GM12878 (cell line): Measurements from ENCODE around the gene HMGXB3. TPM values are rescaled to one million over a fixed set of nuclear protein-coding genes. Genes with fewer than 3 reads are reported as not detected.
A peak's percentile ranks its signal among the peaks of the same experiment; 100 is the strongest.

Experiments used
- ATAC-seq: fragments of 200-7000 bp; cut with Tn5 transposase; 3 replicates; pipeline ENCODE4 v1.9.1; 2020; ENCODE audit warnings: mild to moderate bottlenecking, moderate library complexity
- BruUV-seq: library from RNA; stranded (reverse); fragments of 400-500 nt; replicated peaks from 2 replicates; lab custom pipeline; 2021; lab: Mats Ljungman, UMichigan
- CTCF ChIA-PET: fragments of 300-600 bp; sonication (Branson Sonifier 250); formaldehyde crosslinking; extraction: SDS; loops from one replicate; lab custom pipeline; 2021; ENCODE audit warnings: inconsistent platforms; lab: Yijun Ruan, JAX
- POLR2A ChIA-PET: fragments of 350-600 bp; formaldehyde crosslinking; extraction: SDS; loops from one replicate; lab custom pipeline; 2021; ENCODE audit warnings: inconsistent platforms; lab: Charles Lee
- RAD21 ChIA-PET: fragments of 300-600 bp; sonication (Branson Sonifier 250); formaldehyde crosslinking; loops from one replicate; lab custom pipeline; 2023; ENCODE audit warnings: antibody characterized with exemption; ENCODE audit not compliant: unreplicated experiment; lab: Charles Lee
- SMC1A ChIA-PET: fragments of 300-600 bp; sonication (Branson Sonifier 250); formaldehyde crosslinking; loops from one replicate; lab custom pipeline; 2023; ENCODE audit not compliant: unreplicated experiment, uncharacterized antibody; lab: Charles Lee
- DNase-seq: peaks from one replicate; pipeline ENCODE4 v3.0.0-alpha.2; 2011; ENCODE audit warnings: low read depth, low spot score
- FAIRE-seq: peaks from 3 replicates; lab custom pipeline; 2011; peaks lifted over from hg19 to GRCh38; lab: Jason Lieb, UNC
- H2AFZ ChIP-seq: 2 replicates; pipeline ENCODE4 v1.6.0; 2011; ENCODE audit warnings: low read depth, low read length, control low read depth; ENCODE audit not compliant: control insufficient read depth
- H3K27ac ChIP-seq: 2 replicates; pipeline ENCODE4 v1.5.1; 2011; ENCODE audit warnings: control low read depth; ENCODE audit not compliant: control insufficient read depth, insufficient read depth
- H3K27me3 ChIP-seq, 2 experiments: replicated peaks in 1 of 2; 2 replicates each; pipeline versions ENCODE4 v1.6.0 to v1.6.1; 2011; ENCODE audit warnings: low read length in 1 of 2; ENCODE audit not compliant: control insufficient read depth in 2 of 2, insufficient read depth in 2 of 2
- H3K36me3 ChIP-seq, 2 experiments: 2 replicates each; pipeline ENCODE4 v1.5.1; 2011; ENCODE audit warnings: low read length in 1 of 2; ENCODE audit not compliant: control insufficient read depth in 2 of 2, insufficient read depth in 2 of 2
- H3K4me1 ChIP-seq: 2 replicates; pipeline ENCODE4 v1.6.1; 2011; ENCODE audit warnings: mild to moderate bottlenecking, low read length, moderate library complexity, mixed read lengths; ENCODE audit not compliant: control insufficient read depth, insufficient read depth
- H3K4me2 ChIP-seq: 2 replicates; pipeline ENCODE4 v1.6.0; 2011; ENCODE audit warnings: control low read depth; ENCODE audit not compliant: control insufficient read depth, insufficient read depth
- H3K4me3 ChIP-seq: fragments of 200-600 bp; sonication (generic); 2 replicates; pipeline ENCODE4 v1.5.1; 2016
- H3K79me2 ChIP-seq: 2 replicates; pipeline ENCODE4 v1.6.0; 2011; ENCODE audit warnings: low read length; ENCODE audit not compliant: control insufficient read depth, insufficient read depth
- H3K9ac ChIP-seq: 2 replicates; pipeline ENCODE4 v1.8.0; 2011; ENCODE audit warnings: low read length, control low read depth, mixed read lengths; ENCODE audit not compliant: control insufficient read depth, insufficient read depth
- H3K9me3 ChIP-seq: replicated peaks from 3 replicates; pipeline ENCODE4 v1.5.1; 2011; ENCODE audit warnings: mild to moderate bottlenecking, low read length; ENCODE audit not compliant: control insufficient read depth, insufficient read depth
- H4K20me1 ChIP-seq: 2 replicates; pipeline ENCODE4 v1.6.0; 2011; ENCODE audit not compliant: control insufficient read depth, insufficient read depth
- ATF7 ChIP-seq: fragments of 450-650 bp; IDR thresholded peaks from 2 replicates; pipeline ENCODE4 v1.6.1; 2016; ENCODE audit warnings: low read depth, mild to moderate bottlenecking
- CBFB ChIP-seq: IDR thresholded peaks from 2 replicates; pipeline ENCODE4 v1.6.1; 2016; ENCODE audit warnings: antibody characterized with exemption, low read depth
- EGR1 ChIP-seq, 2 experiments: IDR thresholded peaks; 1 replicate in 1 of 2; 2 replicates in 1 of 2; pipeline ENCODE4 v1.6.1; 2011 to 2012; ENCODE audit warnings: low read depth in 2 of 2, low read length in 2 of 2, borderline replicate concordance in 1 of 2, mild to moderate bottlenecking in 1 of 2, moderate library complexity in 1 of 2
- EP300 ChIP-seq, 2 experiments: fragments of 150-350 bp in 1 of 2; IDR thresholded peaks; 2 replicates each; pipeline ENCODE4 v1.6.1; 2011 to 2012; ENCODE audit warnings: low read depth in 2 of 2, low read length in 2 of 2, borderline replicate concordance in 1 of 2, improper control_type of control experiment in 1 of 2, inconsistent platforms in 1 of 2; ENCODE audit not compliant: control insufficient read depth in 1 of 2
- ESRRA ChIP-seq: IDR thresholded peaks from 2 replicates; pipeline ENCODE4 v1.6.1; 2012; ENCODE audit warnings: mild to moderate bottlenecking, low read length, improper control_type of control experiment
- HDAC2 ChIP-seq: fragments of 200-600 bp; sonication (generic); IDR thresholded peaks from 2 replicates; pipeline ENCODE4 v1.6.1; 2017
- HSF1 ChIP-seq: fragments of 150-350 bp; IDR thresholded peaks from 2 replicates; pipeline ENCODE4 v1.6.1; 2014; ENCODE audit warnings: mild to moderate bottlenecking, low read depth, low read length
- MXI1 ChIP-seq: fragments of 150-350 bp; IDR thresholded peaks from 2 replicates; pipeline ENCODE4 v1.6.1; 2011; ENCODE audit warnings: low read depth, mild to moderate bottlenecking, inconsistent platforms, low read length, improper control_type of control experiment
- PML ChIP-seq: IDR thresholded peaks from 2 replicates; pipeline ENCODE4 v1.6.1; 2012; ENCODE audit warnings: low read length, inconsistent platforms
- POLR2A ChIP-seq: IDR thresholded peaks from 2 replicates; pipeline ENCODE4 v1.6.1; 2011; ENCODE audit warnings: low read depth, mild to moderate bottlenecking, low read length
- POU2F2 ChIP-seq: IDR thresholded peaks from 3 replicates; pipeline ENCODE4 v1.6.1; 2011; ENCODE audit warnings: low read depth, mild to moderate bottlenecking, low read length, borderline replicate concordance
- RAD21 ChIP-seq: IDR thresholded peaks from 2 replicates; pipeline ENCODE4 v1.6.1; 2011; ENCODE audit warnings: mild to moderate bottlenecking, low read depth, low read length, moderate library complexity; ENCODE audit not compliant: insufficient read depth
- SIN3A ChIP-seq: IDR thresholded peaks from 2 replicates; pipeline ENCODE4 v1.6.1; 2012; ENCODE audit warnings: low read depth, low read length, improper control_type of control experiment
- SUZ12 ChIP-seq: fragments of 200-600 bp; sonication (generic); IDR thresholded peaks from one replicate; pipeline ENCODE4 v1.6.1; 2018; ENCODE audit warnings: antibody characterized with exemption, mild to moderate bottlenecking; ENCODE audit not compliant: unreplicated experiment
- TAF1 ChIP-seq: IDR thresholded peaks from 2 replicates; pipeline ENCODE4 v1.6.1; 2011; ENCODE audit warnings: mild to moderate bottlenecking, low read depth, low read length, borderline replicate concordance
- TCF7 ChIP-seq: IDR thresholded peaks from 2 replicates; pipeline ENCODE4 v1.6.1; 2014; ENCODE audit warnings: antibody characterized with exemption, borderline replicate concordance
- YBX1 ChIP-seq: fragments of 450-650 bp; IDR thresholded peaks from 2 replicates; pipeline ENCODE4 v1.6.1; 2016; ENCODE audit warnings: antibody characterized with exemption
- ZZZ3 ChIP-seq: IDR thresholded peaks from 2 replicates; pipeline ENCODE4 v1.6.1; 2011; ENCODE audit warnings: low read depth; ENCODE audit not compliant: control insufficient read depth, insufficient read length
- WGBS: methylation state at CpG from one replicate; pipeline ENCODE4 v1.1.6; 2016; ENCODE audit warnings: low lambda C conversion rate; ENCODE audit not compliant: insufficient replicate concordance, insufficient coverage; ENCODE audit errors: missing lambda C conversion rate; 5-methylcytosine and 5-hydroxymethylcytosine counted together
- in situ Hi-C: fragments of 300-500 bp; cut with MboI; formaldehyde crosslinking; loops from 9 replicates; pipeline ENCODE4 v1.14.3; 2018; ENCODE audit warnings: mixed read lengths
- intact Hi-C: fragments of 100-400 bp; cut with micrococcal nuclease; formaldehyde crosslinking; loops from one replicate; pipeline ENCODE4 v1.14.2; 2022; ENCODE audit not compliant: unreplicated experiment
- polyA plus RNA-seq, 11 experiments: library from polyadenylated mRNA; depleted of rRNA in 4 of 11; unstranded in 6 of 11; stranded (reverse) in 5 of 11; fragments of >200 nt; fragmentation: Nextera tagmentation in 4 of 11; fragmentation: Illumina TruSeq in 1 of 11; extraction: Ambion mirVana in 4 of 11; extraction: Trizol in 1 of 11; gene quantifications; 1 replicate in 1 of 11; 2 replicates in 10 of 11; pipeline versions ENCODE4 v1.2.1 to v1.2.3, GENCODE V29; 2011 to 2016; ENCODE audit warnings: inconsistent platforms in 2 of 11, missing spikeins in 2 of 11, low read depth in 1 of 11
- total RNA-seq, 4 experiments: library from RNA; depleted of rRNA in 3 of 4; stranded (reverse); fragments of >200 nt in 3 of 4; fragmentation: Illumina TruSeq in 1 of 4; extraction: Trizol in 1 of 4; gene quantifications; 2 replicates each; pipeline versions ENCODE4 v1.2.1 to v1.2.3, GENCODE V29; 2013 to 2021

The HMGXB3 gene
- total and polyA plus RNA-seq, 10 of the 15 experiments (the other 5 are each of a cell fraction or from before 2014, with no cell fraction given), result 1.00 to 42.2 (median 28.1) TPM

- Histone ChIP-seq H3K4me2 (peak overlapping the region; percentile 67), H3K27me3 (no peaks in the 10 kb centered on the region), H3K79me2 (no peaks in the 10 kb centered on the region), H3K4me3 (no peak overlapping the region), H3K9me3 (no peaks in the 10 kb centered on the region), H3K9ac (no peak overlapping the region; the same call in 1 of the 2 replicates), H3K27ac (peak overlapping the region; percentile 22; the same call in 1 of the 2 replicates), H3K4me1 (peaks cover 20% of the 10 kb centered on the region), H2AFZ (peak overlapping the region; percentile 25), H3K36me3 (no peaks in the 10 kb centered on the region), H4K20me1 (no peaks in the 10 kb centered on the region)
- ChIA-PET RAD21 (interaction anchor here (1.2 kb wide), 1 partner anchor 40 kb away, joined by 3 read pairs; no protein-coding TSS in a partner anchor), SMC1A (interaction anchor here (1.4 to 1.7 kb wide), 2 partner anchors 12 to 16 kb away, joined by 4 to 6 read pairs; no protein-coding TSS in a partner anchor), POLR2A (interaction anchor here (0.6 to 1.1 kb wide), 4 partner anchors 32 to 1257 kb away, joined by 3 to 4 read pairs (median 4); partner anchors contain the start of gene PDGFRB), CTCF (interaction anchor here (0.5 to 1.6 kb wide), 5 partner anchors 8 to 638 kb away, joined by 3 to 6 read pairs (median 3); no protein-coding TSS in a partner anchor)
- BruUV-seq, result no TSS peak
- 15% methylated on average over 15 of the region's 15 CpGs for WGBS
- intact Hi-C loops (no loop called here), in situ Hi-C loops (no loop called here)
- no peak for DNase-seq
- peak; percentile 96 for ATAC-seq
- FAIRE-seq, result peak; percentile 23
- no peak for TF ChIP-seq MXI1
- TF ChIP-seq ZZZ3, result no peak
- TF ChIP-seq HSF1, result no peak
- TF ChIP-seq TAF1, result no peak
- no peak for TF ChIP-seq TCF7
- TF ChIP-seq POU2F2, result 0 out of 3 replicates have a peak, but pooled peaks have one; percentile 38
- no peak for TF ChIP-seq ESRRA
- TF ChIP-seq PML, result no peak
- TF ChIP-seq EP300 (IDR thresholded peaks at IDR 0.05; ENCODE audit: borderline replicate concordance in 1 of 2, control insufficient read depth in 1 of 2, low read depth in 2 of 2, low read length in 2 of 2), result peak; percentile 66 to 88
- peak; percentile 72 for TF ChIP-seq ATF7
- TF ChIP-seq SIN3A, result no peak
- no peak for TF ChIP-seq SUZ12
- peak; percentile 41; the same call in 1 of the 2 replicates for TF ChIP-seq POLR2A
- no peak for TF ChIP-seq HDAC2
- no peak for TF ChIP-seq YBX1
- TF ChIP-seq RAD21, result no peak
- 0 out of 2 replicates have a peak, but pooled peaks have one; percentile 28 for TF ChIP-seq CBFB
- peak in 1 of 2 experiments; percentile 94; a peak in 2 of 3 replicates for TF ChIP-seq EGR1 (IDR thresholded peaks at IDR 0.05; ENCODE audit: borderline replicate concordance in 1 of 2, low read depth in 2 of 2, low read length in 2 of 2)
These were observed 81.2 kb downstream of the HMGXB3 start for GRCh38 chr5:150081541-150082283.
